K562 (cell line): ENCODE results near the gene PARP1. TPM values are rescaled to one million over a fixed set of nuclear protein-coding genes. Genes with fewer than 3 reads are reported as not detected.

Experiments
- ATAC-seq: fragments of 200-7000 bp; cut with Tn5 transposase; 3 replicates; pipeline ENCODE4 v1.9.1; 2020; ENCODE audit warnings: moderate library complexity
- BruUV-seq: library from RNA; stranded (reverse); fragments of 400-500 nt; replicated peaks from 2 replicates; lab custom pipeline; 2021; lab: Mats Ljungman, UMichigan
- CTCF ChIA-PET: fragments of 300-600 bp; formaldehyde crosslinking; extraction: SDS; loops from one replicate; lab custom pipeline; 2021; ENCODE audit warnings: low intra/inter-chr PET ratio; lab: Yijun Ruan, JAX
- POLR2A ChIA-PET: fragments of 300-600, 350-650 bp; sonication (Branson Sonifier 250); formaldehyde crosslinking; extraction: SDS; loops from one replicate; lab custom pipeline; 2021; ENCODE audit warnings: antibody characterized with exemption, inconsistent platforms; lab: Yijun Ruan, JAX
- DNase-seq, 4 experiments: peaks; one replicate each; pipeline versions ENCODE4 v3.0.0 to v3.0.0-alpha.2; 2011 to 2018; ENCODE audit warnings: low spot score in 3 of 4, mixed read lengths in 3 of 4; ENCODE audit errors: extremely low read depth in 1 of 4
- FAIRE-seq: peaks from 2 replicates; lab custom pipeline; 2011; peaks lifted over from hg19 to GRCh38; lab: Jason Lieb, UNC
- H2AFZ ChIP-seq: 2 replicates; pipeline ENCODE4 v1.6.0; 2011; ENCODE audit warnings: low read depth, low read length, control low read depth, inconsistent platforms
- H3K27ac ChIP-seq: fragments of 200-600 bp; 3 replicates; pipeline ENCODE4 v1.8.0; 2011; ENCODE audit warnings: low read depth, mild to moderate bottlenecking, control low read depth, inconsistent platforms, low read length, moderate library complexity, mixed read lengths; ENCODE audit errors: extremely low read depth
- H3K27me3 ChIP-seq, 2 experiments: fragments of 300-600 bp in 1 of 2; 2 replicates in 1 of 2; 3 replicates in 1 of 2; pipeline versions ENCODE4 v1.6.0 to v1.8.0; 2011; ENCODE audit warnings: inconsistent platforms in 2 of 2, low read length in 2 of 2, mild to moderate bottlenecking in 1 of 2, mixed read lengths in 1 of 2, moderate library complexity in 1 of 2; ENCODE audit not compliant: control insufficient read depth in 2 of 2, insufficient read depth in 2 of 2
- H3K36me3 ChIP-seq: fragments of 300-600 bp; 3 replicates; pipeline ENCODE4 v1.8.0; 2011; ENCODE audit warnings: mild to moderate bottlenecking, low read length, inconsistent platforms; ENCODE audit not compliant: control insufficient read depth, insufficient read depth
- H3K4me1 ChIP-seq, 2 experiments: fragments of 200-600 bp in 1 of 2; replicated peaks in 1 of 2; 2 replicates in 1 of 2; 3 replicates in 1 of 2; pipeline versions ENCODE4 v1.5.1 to v1.8.0; 2011; ENCODE audit warnings: inconsistent platforms in 2 of 2, low read length in 2 of 2, mild to moderate bottlenecking in 1 of 2, mixed read lengths in 1 of 2, moderate library complexity in 1 of 2; ENCODE audit not compliant: control insufficient read depth in 2 of 2, insufficient read depth in 2 of 2
- H3K4me2 ChIP-seq: 2 replicates; pipeline ENCODE4 v1.6.1; 2011; ENCODE audit warnings: low read length, control low read depth, inconsistent platforms, mixed read lengths; ENCODE audit not compliant: insufficient read depth
- H3K4me3 ChIP-seq: fragments of 200-600 bp; sonication (generic), shearing (Covaris generic); 2 replicates; pipeline ENCODE4 v1.5.1; 2016; ENCODE audit warnings: control low read depth, inconsistent platforms
- H3K79me2 ChIP-seq: fragments of 200-600 bp; 3 replicates; pipeline ENCODE4 v1.8.0; 2011; ENCODE audit warnings: low read length, inconsistent platforms; ENCODE audit not compliant: control insufficient read depth, insufficient read depth
- H3K9ac ChIP-seq, 2 experiments: 2 replicates each; pipeline versions ENCODE4 v1.6.0 to v1.6.1; 2011; ENCODE audit warnings: low read depth in 2 of 2, low read length in 2 of 2, control low read depth in 1 of 2, inconsistent platforms in 1 of 2, mild to moderate bottlenecking in 1 of 2, mixed read lengths in 1 of 2; ENCODE audit not compliant: insufficient read depth in 1 of 2
- H3K9me1 ChIP-seq: one replicate; pipeline ENCODE4 v1.6.0; 2011; ENCODE audit warnings: inconsistent platforms, mild to moderate bottlenecking, low read length, moderate library complexity; ENCODE audit not compliant: control insufficient read depth, insufficient read depth
- H3K9me3 ChIP-seq: replicated peaks from 2 replicates; pipeline ENCODE4 v1.5.1; 2011; ENCODE audit warnings: low read depth, low read length, inconsistent platforms; ENCODE audit not compliant: control insufficient read depth, insufficient read depth
- H4K20me1 ChIP-seq: replicated peaks from 2 replicates; pipeline ENCODE4 v1.6.1; 2011; ENCODE audit warnings: low read length, inconsistent platforms, mixed read lengths; ENCODE audit not compliant: control insufficient read depth, insufficient read depth
- CBX2 ChIP-seq: fragments of 200-600 bp; sonication (generic); IDR thresholded peaks from one replicate; pipeline ENCODE4 v1.6.1; 2012; ENCODE audit warnings: mild to moderate bottlenecking, low read length, inconsistent platforms; ENCODE audit not compliant: insufficient read depth, poor library complexity, severe bottlenecking
- CBX3 ChIP-seq, 2 experiments: IDR thresholded peaks; 1 replicate in 1 of 2; 2 replicates in 1 of 2; pipeline ENCODE4 v1.6.1; 2012; ENCODE audit warnings: inconsistent platforms in 2 of 2, low read length in 2 of 2, borderline replicate concordance in 1 of 2, control low read depth in 1 of 2
- NONO ChIP-seq, 2 experiments: fragments of 200-400 bp in 1 of 2; fragments of 450-650 bp in 1 of 2; formaldehyde crosslinking in 1 of 2; IDR thresholded peaks; 2 replicates each; pipeline ENCODE4 v1.6.1; 2017; ENCODE audit warnings: low read depth in 2 of 2, mild to moderate bottlenecking in 2 of 2, moderate library complexity in 2 of 2, low read length in 1 of 2
- NR1H2 ChIP-seq: sonication (generic); formaldehyde crosslinking; IDR thresholded peaks from 2 replicates; pipeline ENCODE4 v1.4.0; 2020; ENCODE audit warnings: mild to moderate bottlenecking, missing genetic modification reagents
- RB1 ChIP-seq: fragments of 450-650 bp; IDR thresholded peaks from 2 replicates; pipeline ENCODE4 v1.6.1; 2017; ENCODE audit warnings: low read depth, mild to moderate bottlenecking
- SAP30 ChIP-seq: fragments of 200-600 bp; sonication (generic); IDR thresholded peaks from 2 replicates; pipeline ENCODE4 v1.6.1; 2012; ENCODE audit warnings: borderline replicate concordance, low read depth, mild to moderate bottlenecking, moderate library complexity, low read length, control low read depth, inconsistent platforms; ENCODE audit not compliant: insufficient read depth, poor library complexity, severe bottlenecking
- TBL1XR1 ChIP-seq, 2 experiments: IDR thresholded peaks; 2 replicates each; pipeline ENCODE4 v1.6.1; 2012; ENCODE audit warnings: improper control_type of control experiment in 2 of 2, low read length in 2 of 2, mild to moderate bottlenecking in 1 of 2
- ZNF274 ChIP-seq: IDR thresholded peaks from 2 replicates; pipeline ENCODE4 v1.6.1; 2011; ENCODE audit warnings: low read depth, mild to moderate bottlenecking, low read length, moderate library complexity, borderline replicate concordance
- ZNF696 ChIP-seq: fragments of 250-450 bp; sonication (Bioruptor Pico); conservative IDR thresholded peaks from 2 replicates; pipeline ENCODE4 v1.4.0; 2020; ENCODE audit warnings: mild to moderate bottlenecking, moderate library complexity
- whole genome bisulfite sequencing: fragments of 100-300 bp; shearing (Covaris generic); methylation state at CpG from one replicate; pipeline ENCODE4 v1.1.6; 2016; ENCODE audit warnings: low coverage, mixed read lengths; ENCODE audit not compliant: insufficient coverage; ENCODE audit errors: missing lambda C conversion rate; 5-methylcytosine and 5-hydroxymethylcytosine counted together
- in situ Hi-C: fragments of 300-500 bp; cut with MboI; formaldehyde crosslinking; loops from 4 replicates; pipeline ENCODE4 v1.15.0; 2018; ENCODE audit warnings: inconsistent platforms, mixed read lengths
- intact Hi-C: fragments of 100-400 bp; cut with micrococcal nuclease; formaldehyde crosslinking; loops from 2 replicates; pipeline ENCODE4 v1.14.2; 2022
- polyA plus RNA-seq, 8 experiments: library from polyadenylated mRNA; depleted of rRNA in 4 of 8; stranded (reverse) in 5 of 8; unstranded in 3 of 8; fragments of >200 nt; fragmentation: Nextera tagmentation in 2 of 8; fragmentation: Illumina TruSeq in 1 of 8; extraction: Ambion mirVana in 2 of 8; extraction: Trizol in 1 of 8; gene quantifications; 2 replicates each; pipeline versions ENCODE4 v1.2.1 to v1.2.3, GENCODE V29; 2011 to 2014; ENCODE audit warnings: inconsistent platforms in 1 of 8, missing spikeins in 1 of 8
- total RNA-seq, 7 experiments: library from RNA; depleted of rRNA in 6 of 7; stranded (reverse); fragments of >200 nt in 6 of 7; fragmentation: Illumina TruSeq in 2 of 7; extraction: Trizol in 2 of 7; gene quantifications; 2 replicates each; pipeline versions ENCODE4 v1.2.1 to v1.2.3, GENCODE V29; 2011 to 2021; ENCODE audit warnings: low replicate concordance in 1 of 7

PARP1 gene
- total and polyA plus RNA-seq, 9 of the 15 experiments (the other 6 are each of a cell fraction or from before 2014, with no cell fraction given) = 121 to 306 (median 250) TPM

DNA sequence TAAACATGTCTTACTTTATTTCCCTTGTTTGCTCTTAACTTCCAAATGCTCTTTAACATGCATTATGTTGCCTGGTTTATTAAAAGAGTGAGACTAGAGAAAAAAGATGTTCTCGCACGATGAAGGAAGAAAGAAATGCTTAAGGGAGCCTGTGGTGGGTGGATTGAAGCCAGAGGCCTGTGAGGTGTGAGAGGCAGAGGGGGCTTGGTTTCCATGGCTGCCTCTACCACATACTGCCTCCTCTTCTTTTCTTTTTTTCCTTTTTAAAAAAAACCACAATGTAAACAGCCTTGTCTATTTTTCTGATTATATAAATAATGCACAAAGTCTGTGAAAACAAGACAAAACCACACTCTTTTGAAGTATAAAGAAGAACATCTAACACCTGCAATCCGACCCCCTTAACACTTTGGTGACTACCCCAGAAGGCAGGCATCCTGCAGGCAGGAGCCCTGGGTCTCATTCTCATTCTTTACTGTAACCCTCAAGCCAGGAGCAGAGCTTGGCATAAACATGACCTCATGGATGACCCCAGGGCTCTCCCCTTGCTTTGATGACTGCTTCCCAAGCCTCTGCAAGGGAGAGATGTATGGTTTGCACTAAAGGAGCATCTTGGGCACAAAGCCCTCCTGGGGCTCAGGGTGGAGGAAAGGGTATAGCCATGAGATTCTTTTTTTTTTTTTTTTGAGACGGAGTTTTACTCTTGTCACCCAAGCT is 10.1 kb upstream of the PARP1 start:
- FAIRE-seq = no peak
- ChIA-PET CTCF (no interaction called here), POLR2A (no interaction called here)
- no peak overlapping the region for H3K9ac ChIP-seq
- H3K4me3 ChIP-seq = no peak overlapping the region
- no peaks in the 10 kb centered on the region for H3K9me3 ChIP-seq
- no peak overlapping the region for H3K27ac ChIP-seq
- ATAC-seq = no peak
- no peaks in the 10 kb centered on the region for H4K20me1 ChIP-seq
- no peak overlapping the region for H2AFZ ChIP-seq
- BruUV-seq = no TSS peak
- DNase-seq = no peak
- in situ Hi-C loops (no loop called here), intact Hi-C loops (no loop called here)
- no peaks in the 10 kb centered on the region for H3K36me3 ChIP-seq
- TF ChIP-seq RB1 = no peak
- TF ChIP-seq ZNF696 (CRISPR knock-in tag) = no peak
- TF ChIP-seq NR1H2 (CRISPR knock-in tag) = no peak
- no peak for TF ChIP-seq SAP30
- no peak for TF ChIP-seq NONO (IDR thresholded peaks at IDR 0.05; ENCODE audit: low read depth in 2 of 2, low read length in 1 of 2)
- no peak for TF ChIP-seq CBX2
- no peak for TF ChIP-seq ZNF274
- TF ChIP-seq TBL1XR1 (IDR thresholded peaks at IDR 0.05; ENCODE audit: low read length in 2 of 2) = no peak
- TF ChIP-seq CBX3 (IDR thresholded peaks at IDR 0.05; ENCODE audit: borderline replicate concordance in 1 of 2, low read length in 2 of 2) = no peak
- H3K27me3 ChIP-seq = peaks cover 20 to 49% of the 10 kb centered on the region in 2 experiments
- no peaks in the 10 kb centered on the region for H3K79me2 ChIP-seq
- WGBS = 3% methylated on average over 4 of the region's 4 CpGs
- peaks cover 0 to 6% of the 10 kb centered on the region in 2 experiments; a peak in 2 of 5 replicates for H3K4me1 ChIP-seq
- H3K4me2 ChIP-seq = no peak overlapping the region
- H3K9me1 ChIP-seq = no peaks in the 10 kb centered on the region
